OCI-LY7 (cell line): ENCODE measurements around the gene ATP2B1. TPM values are rescaled to one million over a fixed set of nuclear protein-coding genes. Genes with fewer than 3 reads are reported as not detected.

Source experiments
- BruUV-seq: library from RNA; stranded (reverse); fragments of 400-500 nt; replicated peaks from 2 replicates; lab custom pipeline; 2021; lab: Mats Ljungman, UMichigan
- CTCF ChIA-PET: fragments of 300-600 bp; sonication (Branson Sonifier 250); formaldehyde crosslinking; loops from one replicate; lab custom pipeline; 2022; ENCODE audit warnings: antibody characterized with exemption; ENCODE audit not compliant: unreplicated experiment; lab: Charles Lee
- POLR2A ChIA-PET: fragments of 300-600 bp; sonication (Branson Sonifier 250); formaldehyde crosslinking; loops from one replicate; lab custom pipeline; 2022; ENCODE audit warnings: antibody characterized with exemption; lab: Charles Lee
- DNase-seq: peaks from one replicate; pipeline ENCODE4 v3.0.0-alpha.2; 2015; ENCODE audit warnings: low spot score
- H2AFZ ChIP-seq: fragments of 200-600 bp; sonication (generic), shearing (Covaris generic); 2 replicates; pipeline ENCODE4 v1.6.1; 2014; ENCODE audit warnings: mild to moderate bottlenecking, antibody characterized with exemption, low read length, moderate library complexity
- H3K27ac ChIP-seq: fragments of 200-600 bp; sonication (generic); 2 replicates; pipeline ENCODE4 v1.5.1; 2014; ENCODE audit warnings: mixed run types, low read depth, mild to moderate bottlenecking, moderate library complexity, low read length, inconsistent platforms; ENCODE audit not compliant: poor library complexity, severe bottlenecking
- H3K36me3 ChIP-seq: fragments of 200-600 bp; sonication (generic); 2 replicates; pipeline ENCODE4 v1.6.1; 2014; ENCODE audit warnings: mild to moderate bottlenecking, antibody characterized with exemption, low read length, moderate library complexity, mixed read lengths; ENCODE audit not compliant: insufficient read depth
- H3K4me1 ChIP-seq: fragments of 200-600 bp; sonication (generic); 2 replicates; pipeline ENCODE4 v1.5.1; 2014; ENCODE audit warnings: mild to moderate bottlenecking, low read length; ENCODE audit not compliant: insufficient read depth, poor library complexity, severe bottlenecking
- H3K4me2 ChIP-seq: fragments of 200-600 bp; sonication (generic); 2 replicates; pipeline ENCODE4 v1.6.1; 2014; ENCODE audit warnings: mild to moderate bottlenecking, low read length
- H3K4me3 ChIP-seq: fragments of 200-600 bp; sonication (generic); 2 replicates; pipeline ENCODE4 v1.5.1; 2014; ENCODE audit warnings: mild to moderate bottlenecking, low read depth, low read length; ENCODE audit not compliant: poor library complexity, severe bottlenecking
- H3K79me2 ChIP-seq: fragments of 200-600 bp; sonication (generic); 2 replicates; pipeline ENCODE4 v1.6.1; 2016; ENCODE audit warnings: low read depth, mild to moderate bottlenecking, low read length, moderate library complexity, mixed read lengths; ENCODE audit not compliant: insufficient read depth
- H3K9me2 ChIP-seq: fragments of 200-600 bp; sonication (generic); 2 replicates; pipeline ENCODE4 v1.6.1; 2016; ENCODE audit warnings: mild to moderate bottlenecking, low read length, mixed read lengths; ENCODE audit not compliant: insufficient read depth
- H3K9me3 ChIP-seq: fragments of 200-600 bp; sonication (generic); 2 replicates; pipeline ENCODE4 v1.6.1; 2014; ENCODE audit warnings: mild to moderate bottlenecking, mixed run types, low read length, mixed read lengths
- H4K20me1 ChIP-seq: fragments of 200-600 bp; sonication (generic); 2 replicates; pipeline ENCODE4 v1.6.1; 2014; ENCODE audit warnings: mild to moderate bottlenecking, antibody characterized with exemption, low read length, moderate library complexity, mixed read lengths; ENCODE audit not compliant: insufficient read depth
- EZH2phosphoT487 ChIP-seq: fragments of 200-600 bp; sonication (generic); IDR thresholded peaks from 2 replicates; pipeline ENCODE4 v1.6.1; 2018; ENCODE audit warnings: low read depth, borderline replicate concordance, mild to moderate bottlenecking, mixed run types, antibody characterized with exemption, low read length, moderate library complexity, mixed read lengths
- intact Hi-C: fragments of 100-400 bp; cut with micrococcal nuclease; formaldehyde crosslinking; loops from one replicate; pipeline ENCODE4 v1.10.0; 2022; ENCODE audit not compliant: unreplicated experiment
- total RNA-seq, 2 experiments: library from RNA; depleted of rRNA in 1 of 2; stranded (reverse); fragments of >200 nt in 1 of 2; shearing (Covaris generic) in 1 of 2; gene quantifications; 2 replicates each; pipeline ENCODE4 v1.2.3, GENCODE V29; 2014 to 2022
- TF ChIP-seq, protein P1 (sequence below): fragments of 200-600 bp; sonication (generic); conservative IDR thresholded peaks from 2 replicates; pipeline ENCODE4 v1.5.1; 2014; ENCODE audit warnings: mild to moderate bottlenecking, antibody characterized with exemption, low read length, moderate library complexity, mixed read lengths

The ATP2B1 gene
- total RNA-seq, 2 experiments from 2014 or later = 58.5 to 74.9 TPM

DNA sequence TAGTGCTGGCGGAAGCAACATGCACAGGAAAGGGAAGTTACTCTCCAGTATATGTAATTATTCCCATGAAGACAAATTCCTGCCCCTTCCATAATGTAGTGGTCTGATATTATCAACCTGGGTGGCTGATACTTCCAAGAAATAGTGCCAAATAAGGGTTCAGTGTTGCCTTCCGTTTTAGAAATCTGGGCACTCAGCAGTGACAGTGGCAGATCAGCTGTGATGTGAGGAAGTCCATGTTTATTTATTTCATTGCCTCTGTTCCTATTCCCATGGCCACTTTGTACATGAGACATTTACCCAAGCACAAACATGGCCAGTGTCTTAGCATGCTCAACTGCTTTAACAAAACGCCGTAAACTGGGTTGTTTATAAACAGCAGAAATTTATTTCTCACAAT is 162.5 kb downstream of the ATP2B1 start:
- H3K9me3 ChIP-seq = no peaks in the 10 kb centered on the region
- intact Hi-C loops = loop anchor here (10.0 kb wide), 1 partner anchor 709 kb away; no protein-coding TSS in a partner anchor
- H3K4me2 ChIP-seq = no peak overlapping the region
- peaks cover 5% of the 10 kb centered on the region for H3K4me1 ChIP-seq
- TF ChIP-seq, protein P1, sequence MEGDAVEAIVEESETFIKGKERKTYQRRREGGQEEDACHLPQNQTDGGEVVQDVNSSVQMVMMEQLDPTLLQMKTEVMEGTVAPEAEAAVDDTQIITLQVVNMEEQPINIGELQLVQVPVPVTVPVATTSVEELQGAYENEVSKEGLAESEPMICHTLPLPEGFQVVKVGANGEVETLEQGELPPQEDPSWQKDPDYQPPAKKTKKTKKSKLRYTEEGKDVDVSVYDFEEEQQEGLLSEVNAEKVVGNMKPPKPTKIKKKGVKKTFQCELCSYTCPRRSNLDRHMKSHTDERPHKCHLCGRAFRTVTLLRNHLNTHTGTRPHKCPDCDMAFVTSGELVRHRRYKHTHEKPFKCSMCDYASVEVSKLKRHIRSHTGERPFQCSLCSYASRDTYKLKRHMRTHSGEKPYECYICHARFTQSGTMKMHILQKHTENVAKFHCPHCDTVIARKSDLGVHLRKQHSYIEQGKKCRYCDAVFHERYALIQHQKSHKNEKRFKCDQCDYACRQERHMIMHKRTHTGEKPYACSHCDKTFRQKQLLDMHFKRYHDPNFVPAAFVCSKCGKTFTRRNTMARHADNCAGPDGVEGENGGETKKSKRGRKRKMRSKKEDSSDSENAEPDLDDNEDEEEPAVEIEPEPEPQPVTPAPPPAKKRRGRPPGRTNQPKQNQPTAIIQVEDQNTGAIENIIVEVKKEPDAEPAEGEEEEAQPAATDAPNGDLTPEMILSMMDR = no peak
- TF ChIP-seq EZH2phosphoT487 = no peak
- no peaks in the 10 kb centered on the region for H3K79me2 ChIP-seq
- BruUV-seq = no TSS peak
- no peaks in the 10 kb centered on the region for H3K36me3 ChIP-seq
- no peaks in the 10 kb centered on the region for H3K9me2 ChIP-seq
- no peaks in the 10 kb centered on the region for H4K20me1 ChIP-seq
- H2AFZ ChIP-seq = no peak overlapping the region
- DNase-seq = no peak
- POLR2A ChIA-PET = no interaction called here
- no peak overlapping the region for H3K4me3 ChIP-seq
- CTCF ChIA-PET = no interaction called here
- H3K27ac ChIP-seq = no peak overlapping the region

DNA sequence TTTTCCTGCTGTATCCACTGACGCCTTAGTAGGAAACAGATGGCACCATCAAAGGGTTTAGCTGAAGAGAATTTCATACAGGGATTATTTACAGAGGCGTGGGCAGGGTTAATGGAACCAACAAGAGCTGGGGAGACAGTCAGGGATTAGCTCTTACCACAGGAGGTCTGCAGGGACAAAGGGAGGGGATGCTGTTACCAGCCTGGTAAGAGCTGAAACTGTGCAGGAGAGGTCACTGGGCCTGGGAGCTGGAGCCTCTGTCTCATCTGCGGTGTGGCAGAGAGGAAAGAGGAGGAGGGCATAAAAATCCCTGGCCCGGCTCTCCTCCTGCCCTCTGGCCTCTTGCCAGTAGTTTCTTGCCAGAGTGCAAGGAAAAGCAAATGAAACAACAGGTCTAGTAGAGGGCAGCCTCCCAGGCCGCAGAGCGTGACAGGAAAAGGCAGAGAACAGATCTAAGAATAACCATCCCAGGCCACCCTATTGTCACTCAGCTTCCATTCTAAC is 163.9 kb downstream of the ATP2B1 start:
- intact Hi-C loops = loop anchor here (5.0 to 10.0 kb wide), 4 partner anchors 163 to 1313 kb away; partner anchors contain the start of gene ATP2B1

More for the DNA sequence above, 163.9 kb downstream of the ATP2B1 start:
- Histone ChIP-seq H3K4me1 (peaks cover 5% of the 10 kb centered on the region), H3K9me3 (no peaks in the 10 kb centered on the region), H3K27ac (no peak overlapping the region), H3K9me2 (no peaks in the 10 kb centered on the region), H4K20me1 (no peaks in the 10 kb centered on the region), H2AFZ (no peak overlapping the region), H3K36me3 (no peaks in the 10 kb centered on the region), H3K79me2 (no peaks in the 10 kb centered on the region), H3K4me3 (no peak overlapping the region), H3K4me2 (no peak overlapping the region)
- no peak for TF ChIP-seq EZH2phosphoT487
- TF ChIP-seq, protein P1 = no peak
- no TSS peak for BruUV-seq
- CTCF ChIA-PET = interaction anchor here (0.6 to 1.7 kb wide), 2 partner anchors 386 to 619 kb away, joined by 4 to 5 read pairs; no protein-coding TSS in a partner anchor
- no peak for DNase-seq
- POLR2A ChIA-PET = interaction anchor here (0.6 to 1.4 kb wide), 6 partner anchors 145 to 714 kb away, joined by 3 to 4 read pairs (median 3); no protein-coding TSS in a partner anchor
